ENCODE data around the gene KCNK5.

KCNK5 gene

DNA sequence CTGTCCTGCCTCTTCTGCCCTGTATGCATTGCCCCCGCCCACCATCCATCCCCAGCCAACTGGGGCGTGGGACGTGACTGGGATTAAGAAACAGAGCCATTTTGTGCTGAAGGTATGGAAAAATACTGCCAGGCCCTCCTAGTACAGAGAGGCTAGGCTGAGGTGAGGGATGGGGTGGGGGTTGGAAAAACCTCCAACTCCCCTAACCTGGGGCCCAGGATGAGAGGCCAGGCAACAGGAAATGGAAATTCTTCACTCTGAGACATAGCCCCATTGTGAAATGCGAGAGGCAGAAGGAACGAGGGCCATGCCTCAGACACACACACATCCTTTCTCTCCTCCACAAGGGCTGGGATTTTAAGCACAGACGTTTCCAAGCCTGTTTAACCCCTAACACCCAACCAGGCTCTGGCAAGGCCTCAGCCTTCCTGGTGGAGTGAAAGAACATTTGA lies 19.9 kb downstream of the KCNK5 start:
- Histone ChIP-seq H3K27ac (no peak overlapping the region), H3K36me3 (ENCODE audit: insufficient read depth, low read length) (no peaks in the 10 kb centered on the region), H3K4me3 (no peak overlapping the region), H3K9ac (ENCODE audit: insufficient read length) (no peak overlapping the region), H3K9me3 (ENCODE audit: low read depth, low read length) (no peaks in the 10 kb centered on the region)
- TF ChIP-seq EZH2 (IDR thresholded peaks at IDR 0.05), result no peak
- TF ChIP-seq FOXP2 (optimal IDR thresholded peaks at IDR 0.05; ENCODE audit: control extremely low read depth, extremely low read length, insufficient read depth), result no peak
- no peak for TF ChIP-seq POLR2AphosphoS5 (IDR thresholded peaks at IDR 0.05; ENCODE audit: borderline replicate concordance, low read depth, low read length)
- DNase-seq (ENCODE audit: low read depth, low spot score), result no peak

DNA sequence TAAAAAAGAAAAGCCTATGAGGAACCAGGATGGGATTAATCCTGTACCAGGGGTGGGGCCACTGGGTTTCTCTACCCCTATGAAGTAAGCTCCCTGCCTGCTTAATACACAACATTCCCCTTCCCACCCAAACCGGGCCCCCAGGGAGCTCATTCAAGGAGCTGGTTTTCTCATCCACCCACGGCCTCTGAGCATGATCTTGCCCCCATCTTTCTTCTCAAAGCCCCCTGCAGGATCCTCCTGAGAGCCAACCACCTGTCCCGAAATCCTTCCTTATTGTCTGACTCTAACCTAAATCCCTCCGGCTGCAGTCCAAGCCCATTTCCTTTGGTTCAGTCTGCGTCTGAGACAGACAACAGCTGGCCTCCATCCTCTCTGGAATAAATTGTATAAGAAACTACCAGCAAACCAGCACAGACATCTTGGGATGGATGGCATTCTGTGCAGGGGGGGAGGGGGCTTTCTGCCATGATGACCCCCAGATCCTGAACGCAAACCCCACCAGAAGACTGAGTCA lies 21.0 kb downstream of the KCNK5 start:
- H3K9ac ChIP-seq (ENCODE audit: insufficient read length), result no peak overlapping the region
- TF ChIP-seq FOXP2 (optimal IDR thresholded peaks at IDR 0.05; ENCODE audit: control extremely low read depth, extremely low read length, insufficient read depth) (no peak), EZH2 (IDR thresholded peaks at IDR 0.05) (no peak), POLR2AphosphoS5 (IDR thresholded peaks at IDR 0.05; ENCODE audit: borderline replicate concordance, low read depth, low read length) (no peak)
- H3K9me3 ChIP-seq (ENCODE audit: low read depth, low read length), result no peaks in the 10 kb centered on the region
- H3K27ac ChIP-seq, result no peak overlapping the region
- no peaks in the 10 kb centered on the region for H3K36me3 ChIP-seq (ENCODE audit: insufficient read depth, low read length)
- no peak overlapping the region for H3K4me3 ChIP-seq
- no peak for DNase-seq (ENCODE audit: low read depth, low spot score)

DNA sequence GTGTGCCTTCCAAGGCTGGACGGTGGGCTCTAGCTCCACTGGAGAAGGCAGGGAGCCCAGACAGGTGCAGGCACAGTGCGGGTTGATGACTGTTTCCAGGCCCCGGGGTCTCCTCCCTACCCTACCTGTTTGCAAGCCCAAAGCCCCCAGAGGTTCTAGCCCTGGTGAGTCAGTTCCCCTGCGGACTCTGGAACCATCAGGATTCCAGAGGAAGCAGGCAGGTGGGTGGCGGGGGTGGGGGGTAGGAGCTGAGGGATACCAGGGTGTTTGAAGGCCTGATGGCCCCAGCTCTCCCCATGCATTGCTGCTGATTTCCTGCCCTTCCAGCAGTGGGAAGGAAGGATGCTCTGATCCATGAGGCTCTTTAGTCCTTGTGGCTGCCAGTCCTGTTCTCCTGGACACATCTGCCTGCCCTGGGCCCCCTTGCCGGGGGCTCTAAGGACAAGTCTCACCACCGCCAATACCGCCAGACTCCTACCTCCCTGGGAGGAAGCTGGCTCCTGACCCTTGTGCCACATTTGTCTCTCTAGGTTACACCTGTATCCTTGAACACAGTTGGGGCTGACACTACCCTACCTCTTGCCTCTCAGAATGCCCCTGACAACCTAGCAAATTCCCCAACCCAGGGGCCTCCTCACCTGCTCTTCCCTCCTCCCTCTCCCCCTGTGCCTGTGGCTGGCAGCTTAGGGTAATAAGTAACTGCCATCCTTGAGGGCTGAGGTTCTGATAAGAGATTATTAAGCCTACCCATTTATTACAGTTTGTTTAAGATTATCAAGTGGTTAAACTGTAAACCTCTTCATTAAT lies 21.7 kb downstream of the KCNK5 start:
- H3K4me3 ChIP-seq, result no peak overlapping the region
- TF ChIP-seq POLR2AphosphoS5 (IDR thresholded peaks at IDR 0.05; ENCODE audit: borderline replicate concordance, low read depth, low read length) (no peak), FOXP2 (optimal IDR thresholded peaks at IDR 0.05; ENCODE audit: control extremely low read depth, extremely low read length, insufficient read depth) (no peak), EZH2 (IDR thresholded peaks at IDR 0.05) (no peak)
- DNase-seq (ENCODE audit: low read depth, low spot score), result no peak
- H3K9me3 ChIP-seq (ENCODE audit: low read depth, low read length), result no peaks in the 10 kb centered on the region
- H3K36me3 ChIP-seq (ENCODE audit: insufficient read depth, low read length), result no peaks in the 10 kb centered on the region
- H3K9ac ChIP-seq (ENCODE audit: insufficient read length), result no peak overlapping the region
- H3K27ac ChIP-seq, result no peak overlapping the region

DNA sequence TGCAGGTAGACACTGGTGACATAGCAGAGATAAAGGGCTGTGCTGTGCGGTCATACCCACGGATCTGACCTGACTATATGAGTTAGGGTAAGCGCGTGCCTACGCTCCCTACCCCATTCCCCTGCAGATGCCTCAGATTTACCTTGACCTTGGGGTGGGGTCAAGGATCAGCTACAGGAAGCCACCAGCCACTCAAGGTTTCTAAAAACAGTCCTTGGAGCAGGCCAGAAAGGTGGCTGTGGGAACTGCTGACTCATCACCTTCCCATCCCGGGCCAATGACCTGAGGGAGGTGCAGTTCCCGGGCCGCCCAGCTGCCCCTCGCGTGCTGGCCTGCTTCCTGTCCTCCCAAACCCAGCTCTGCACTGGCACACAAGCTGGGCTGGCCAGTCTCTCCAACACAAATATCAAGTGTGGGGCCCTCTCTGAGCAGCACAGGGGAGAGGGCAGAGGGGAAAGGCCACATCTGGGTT lies 23.0 kb downstream of the KCNK5 start:
- H3K36me3 ChIP-seq (ENCODE audit: insufficient read depth, low read length), result no peaks in the 10 kb centered on the region
- H3K9me3 ChIP-seq (ENCODE audit: low read depth, low read length), result no peaks in the 10 kb centered on the region
- DNase-seq (ENCODE audit: low read depth, low spot score), result no peak
- no peak overlapping the region for H3K4me3 ChIP-seq
- TF ChIP-seq FOXP2 (optimal IDR thresholded peaks at IDR 0.05; ENCODE audit: control extremely low read depth, extremely low read length, insufficient read depth), result no peak
- no peak for TF ChIP-seq EZH2 (IDR thresholded peaks at IDR 0.05)
- TF ChIP-seq POLR2AphosphoS5 (IDR thresholded peaks at IDR 0.05; ENCODE audit: borderline replicate concordance, low read depth, low read length), result no peak
- no peak overlapping the region for H3K27ac ChIP-seq
- H3K9ac ChIP-seq (ENCODE audit: insufficient read length), result no peak overlapping the region

DNA sequence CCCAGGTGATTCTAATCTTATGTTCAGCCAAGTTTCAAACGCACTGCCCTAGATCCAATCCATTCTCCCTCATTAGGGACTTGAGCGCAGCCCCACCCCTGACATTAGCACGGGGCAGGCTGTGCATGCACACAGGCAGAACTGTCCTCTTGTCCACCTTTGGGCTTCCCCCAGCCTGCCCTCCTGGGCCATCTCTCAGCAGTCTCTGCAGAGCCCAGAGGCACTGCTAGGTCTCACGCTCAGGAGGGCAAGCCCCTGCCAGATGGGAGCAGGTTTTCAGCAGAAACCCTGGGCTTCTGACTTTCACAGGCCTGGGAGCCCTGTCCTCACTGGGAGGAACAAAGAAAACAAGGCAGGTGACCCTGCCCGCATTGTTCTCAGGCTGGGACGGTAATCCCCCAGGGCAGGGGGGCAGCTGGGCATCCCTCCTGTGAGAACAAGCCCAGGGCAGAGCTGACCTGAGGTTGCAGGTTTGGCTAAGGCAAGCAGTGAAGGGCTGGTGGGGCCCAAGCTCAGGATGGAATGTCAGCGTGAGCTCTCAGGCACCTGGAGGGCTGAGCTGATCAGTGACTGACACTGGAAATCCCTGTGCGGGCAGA lies 24.5 kb downstream of the KCNK5 start:
- DNase-seq (ENCODE audit: low read depth, low spot score), result no peak
- Histone ChIP-seq H3K27ac (no peak overlapping the region), H3K9ac (ENCODE audit: insufficient read length) (no peak overlapping the region), H3K4me3 (no peak overlapping the region), H3K36me3 (ENCODE audit: insufficient read depth, low read length) (no peaks in the 10 kb centered on the region), H3K9me3 (ENCODE audit: low read depth, low read length) (no peaks in the 10 kb centered on the region)
- TF ChIP-seq FOXP2 (optimal IDR thresholded peaks at IDR 0.05; ENCODE audit: control extremely low read depth, extremely low read length, insufficient read depth) (no peak), POLR2AphosphoS5 (IDR thresholded peaks at IDR 0.05; ENCODE audit: borderline replicate concordance, low read depth, low read length) (no peak), EZH2 (IDR thresholded peaks at IDR 0.05) (no peak)

DNA sequence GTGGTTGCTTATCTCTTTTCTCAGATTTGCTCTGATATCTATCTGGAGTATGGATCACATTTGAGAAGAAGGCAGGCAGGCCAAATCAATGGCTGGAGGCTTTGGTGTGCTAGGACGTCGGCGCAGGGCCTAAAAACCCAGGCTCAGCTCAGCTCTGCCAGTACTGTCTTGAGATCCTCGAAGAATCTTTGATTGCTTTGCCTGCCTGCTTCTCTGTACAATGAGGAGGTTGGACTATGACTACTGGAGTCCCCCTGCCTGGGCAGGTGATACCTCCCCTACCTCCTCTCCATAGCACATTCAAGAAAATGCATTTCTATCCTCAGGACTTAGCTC lies 25.1 kb downstream of the KCNK5 start:
- DNase-seq (ENCODE audit: low read depth, low spot score), result no peak
- Histone ChIP-seq H3K27ac (no peak overlapping the region), H3K4me3 (no peak overlapping the region), H3K9me3 (ENCODE audit: low read depth, low read length) (no peaks in the 10 kb centered on the region), H3K36me3 (ENCODE audit: insufficient read depth, low read length) (no peaks in the 10 kb centered on the region), H3K9ac (ENCODE audit: insufficient read length) (no peak overlapping the region)
- TF ChIP-seq FOXP2 (optimal IDR thresholded peaks at IDR 0.05; ENCODE audit: control extremely low read depth, extremely low read length, insufficient read depth) (no peak), POLR2AphosphoS5 (IDR thresholded peaks at IDR 0.05; ENCODE audit: borderline replicate concordance, low read depth, low read length) (no peak), EZH2 (IDR thresholded peaks at IDR 0.05) (no peak)

DNA sequence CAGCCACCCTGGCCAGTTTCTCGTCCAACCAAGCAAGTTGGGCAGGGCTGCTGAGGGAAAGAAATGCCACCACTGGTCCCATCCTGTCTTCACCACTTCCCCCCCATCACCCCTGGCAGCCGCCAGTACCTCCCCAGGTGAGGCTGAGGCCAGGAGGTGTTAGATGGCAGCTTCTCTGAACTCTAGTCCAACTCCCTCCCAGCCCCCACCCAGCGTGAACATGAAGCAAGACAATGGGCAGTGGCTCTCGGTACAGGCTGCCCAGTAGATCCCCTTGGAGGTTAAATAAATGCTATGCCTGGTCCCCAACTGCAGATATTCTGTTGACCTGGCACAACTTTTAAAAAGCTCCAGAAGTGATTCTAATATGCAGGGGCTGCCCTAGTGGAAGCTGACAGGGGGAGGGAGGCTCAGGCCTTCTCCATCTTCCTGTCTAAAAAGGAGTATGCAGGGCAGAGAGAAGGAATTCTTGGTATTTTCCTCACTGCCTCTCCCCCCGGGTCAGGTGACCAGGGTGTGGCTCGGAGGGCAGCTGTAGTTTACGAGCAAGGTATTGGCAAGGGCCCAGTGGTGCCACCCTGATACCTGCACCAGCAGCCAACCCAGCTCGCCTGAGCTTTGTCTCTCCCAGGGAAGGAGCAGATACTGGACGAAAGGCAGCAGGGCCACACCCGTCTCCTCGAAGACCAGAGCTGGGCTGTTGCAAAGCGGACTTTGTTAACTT lies 25.7 kb downstream of the KCNK5 start:
- H3K36me3 ChIP-seq (ENCODE audit: insufficient read depth, low read length), result no peaks in the 10 kb centered on the region
- no peak overlapping the region for H3K27ac ChIP-seq
- H3K4me3 ChIP-seq, result no peak overlapping the region
- H3K9me3 ChIP-seq (ENCODE audit: low read depth, low read length), result no peaks in the 10 kb centered on the region
- DNase-seq (ENCODE audit: low read depth, low spot score), result no peak
- no peak for TF ChIP-seq POLR2AphosphoS5 (IDR thresholded peaks at IDR 0.05; ENCODE audit: borderline replicate concordance, low read depth, low read length)
- TF ChIP-seq EZH2 (IDR thresholded peaks at IDR 0.05), result no peak
- TF ChIP-seq FOXP2 (optimal IDR thresholded peaks at IDR 0.05; ENCODE audit: control extremely low read depth, extremely low read length, insufficient read depth), result no peak
- no peak overlapping the region for H3K9ac ChIP-seq (ENCODE audit: insufficient read length)

DNA sequence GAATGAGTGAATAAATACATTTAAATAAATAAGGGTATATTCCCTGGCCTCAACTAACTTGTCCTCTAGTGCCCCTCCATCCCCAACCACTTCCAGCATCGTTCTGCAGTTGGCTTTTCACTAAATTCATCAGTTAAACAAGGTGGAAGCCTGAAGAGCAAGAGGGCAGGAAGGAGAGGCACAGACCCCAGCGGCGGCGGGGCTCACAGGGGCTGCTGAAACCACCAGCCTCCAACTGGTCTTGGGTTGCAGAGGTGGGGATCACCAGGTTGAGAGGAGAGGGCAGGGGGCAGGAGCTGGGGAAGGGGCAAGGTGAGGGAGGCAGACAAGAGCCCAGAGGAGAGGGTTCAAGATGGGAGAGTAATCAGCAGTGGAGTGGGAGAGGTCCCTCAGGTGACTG lies 27.1 kb downstream of the KCNK5 start:
- TF ChIP-seq EZH2 (IDR thresholded peaks at IDR 0.05) (no peak), FOXP2 (optimal IDR thresholded peaks at IDR 0.05; ENCODE audit: control extremely low read depth, extremely low read length, insufficient read depth) (no peak), POLR2AphosphoS5 (IDR thresholded peaks at IDR 0.05; ENCODE audit: borderline replicate concordance, low read depth, low read length) (no peak)
- DNase-seq (ENCODE audit: low read depth, low spot score), result no peak
- H3K36me3 ChIP-seq (ENCODE audit: insufficient read depth, low read length), result no peaks in the 10 kb centered on the region
- no peak overlapping the region for H3K27ac ChIP-seq
- H3K9ac ChIP-seq (ENCODE audit: insufficient read length), result no peak overlapping the region
- H3K4me3 ChIP-seq, result no peak overlapping the region
- no peaks in the 10 kb centered on the region for H3K9me3 ChIP-seq (ENCODE audit: low read depth, low read length)
